Measurements from ENCODE around the gene ATG2A.

DNA sequence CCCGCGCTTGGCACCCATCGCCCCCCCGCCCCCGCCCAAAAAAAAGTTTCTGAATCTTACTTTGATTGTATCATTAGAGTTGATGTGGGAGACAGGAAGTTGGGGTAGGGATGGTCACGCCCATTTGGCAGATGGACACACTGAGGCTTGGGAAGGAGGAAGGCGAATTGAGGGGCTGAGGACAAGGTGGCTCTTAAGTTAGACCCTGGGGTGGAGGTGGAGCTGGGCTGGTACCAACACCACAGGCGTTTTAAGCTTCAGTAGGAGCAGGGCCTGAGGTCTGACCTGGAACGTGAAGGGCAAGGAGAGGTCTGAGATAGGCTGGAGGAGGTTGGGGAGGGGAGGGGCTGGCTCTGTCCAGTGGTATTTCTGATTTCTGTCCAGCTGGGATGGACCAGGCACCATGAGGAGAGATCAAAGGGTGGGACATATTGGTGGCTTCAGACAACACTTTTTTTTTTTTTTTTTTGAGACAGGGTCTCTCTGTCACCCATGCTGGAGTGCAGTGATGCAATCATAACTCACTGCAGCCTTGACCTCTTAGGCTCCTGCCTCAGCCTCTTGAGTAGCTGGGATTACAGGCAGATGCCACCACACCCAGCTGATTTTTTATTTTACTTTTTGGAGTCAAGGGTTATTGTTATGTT lies 71.8 kb downstream of the ATG2A start:
- TF ChIP-seq POLR2A (IDR thresholded peaks at IDR 0.05; ENCODE audit: low read length) (no peak), GATA1 (IDR thresholded peaks at IDR 0.05; ENCODE audit: low read depth, low read length) (no peak)

All from erythroblast (primary cell).